NK-92 treated with Interleukin-12 subunit alpha and Interleukin-12 subunit beta, amount 100 ng/mL, for 24 hours (cell line): Measurements from ENCODE around the gene ASB1.

Source experiments
- DNase-seq: peaks from one replicate; lab custom pipeline; 2025; lab: John Stamatoyannopoulos, UW

The ASB1 gene

GRCh38 chr2:238494573-238494961, 67.8 kb downstream of the ASB1 start:
- DNase-seq, result no peak

GRCh38 chr2:238495422-238495821, 68.7 kb downstream of the ASB1 start:
- DNase-seq, result no peak

GRCh38 chr2:238496756-238497609, 70.3 kb downstream of the ASB1 start:
- DNase-seq, result no peak

GRCh38 chr2:238497610-238498005, 70.9 kb downstream of the ASB1 start:
- DNase-seq, result no peak

- DNase-seq, result no peak
These were observed 71.5 kb downstream of the ASB1 start for GRCh38 chr2:238498188-238498587.

- DNase-seq, result no peak
These were observed 72.1 kb downstream of the ASB1 start for GRCh38 chr2:238498691-238499295.

- DNase-seq, result no peak
These were observed 73.2 kb downstream of the ASB1 start for GRCh38 chr2:238499731-238500580.

GRCh38 chr2:238501311-238501710, 74.6 kb downstream of the ASB1 start:
- no peak for DNase-seq
